GM10847 (cell line): ENCODE results near the gene SBF1.

Experiments used
- POLR2A ChIP-seq: IDR thresholded peaks from 2 replicates; pipeline ENCODE4 v1.6.1; 2011; ENCODE audit not compliant: insufficient read length; ENCODE audit errors: extremely low read depth

SBF1 gene

GRCh38 chr22:50516068-50516467 is 41.2 kb upstream of the SBF1 start:
- TF ChIP-seq POLR2A: no peak

- TF ChIP-seq POLR2A: no peak
Observed at GRCh38 chr22:50513175-50513574, 38.3 kb upstream of the SBF1 start.

- no peak for TF ChIP-seq POLR2A
Observed at GRCh38 chr22:50508897-50509296, 34.1 kb upstream of the SBF1 start.

GRCh38 chr22:50507991-50508884 is 33.4 kb upstream of the SBF1 start, which contains the start of gene NCAPH2:
Gene NCAPH2, plus strand, starts transcription at chr22:50508224. Its CDS starts 114 bp downstream, at chr22:50508338.
- TF ChIP-seq POLR2A: peak; percentile 75

- peak; percentile 64 for TF ChIP-seq POLR2A
Observed at GRCh38 chr22:50507421-50507990, 32.7 kb upstream of the SBF1 start, which contains the start of gene LMF2. Gene LMF2, minus strand, starts transcription at chr22:50507702. Its CDS starts 27 bp downstream, at chr22:50507675.

- no peak for TF ChIP-seq POLR2A
Observed at GRCh38 chr22:50506611-50507420, 32.0 kb upstream of the SBF1 start.

GRCh38 chr22:50505776-50506610 is 31.2 kb upstream of the SBF1 start:
- TF ChIP-seq POLR2A: no peak

GRCh38 chr22:50505276-50505775 is 30.5 kb upstream of the SBF1 start:
- TF ChIP-seq POLR2A: no peak

GRCh38 chr22:50504369-50505211 is 29.8 kb upstream of the SBF1 start:
- TF ChIP-seq POLR2A: no peak

- TF ChIP-seq POLR2A: no peak
Observed at GRCh38 chr22:50503475-50504145, 28.8 kb upstream of the SBF1 start.

- TF ChIP-seq POLR2A: no peak
Observed at GRCh38 chr22:50502628-50503474, 28.0 kb upstream of the SBF1 start.

GRCh38 chr22:50502096-50502495 is 27.3 kb upstream of the SBF1 start:
- TF ChIP-seq POLR2A: no peak
